Kidney (tissue), 14 donors: ENCODE data around the gene ABHD2. TPM values are rescaled to one million over a fixed set of nuclear protein-coding genes. Genes with fewer than 3 reads are reported as not detected.

ENCODE experiments used
- DNase-seq, 5 donors: peaks; one replicate each; pipeline ENCODE4 v3.0.0-alpha.2; 2013 to 2020
- FAIRE-seq: peaks from 2 replicates; lab custom pipeline; 2012; peaks lifted over from hg19 to GRCh38; lab: Jason Lieb, UNC
- H3K27ac ChIP-seq, 2 donors: one replicate each; pipeline ENCODE4 v1.7.0; 2013; ENCODE audit warnings: low read depth in 2 of 2, low read length in 2 of 2, inconsistent platforms in 1 of 2
- H3K27me3 ChIP-seq: one replicate; pipeline ENCODE4 v1.7.1; 2013; ENCODE audit warnings: low read length, inconsistent platforms; ENCODE audit not compliant: control insufficient read depth, insufficient read depth
- H3K36me3 ChIP-seq, 3 donors: one replicate each; pipeline versions ENCODE4 v1.7.0 to v1.7.1; 2013; ENCODE audit warnings: low read length in 3 of 3, control low read depth in 1 of 3, inconsistent platforms in 1 of 3; ENCODE audit not compliant: insufficient read depth in 3 of 3, control insufficient read depth in 2 of 3
- H3K4me1 ChIP-seq, 3 donors: one replicate each; pipeline versions ENCODE4 v1.7.0 to v1.7.1; 2013; ENCODE audit warnings: low read length in 3 of 3, inconsistent platforms in 1 of 3, low read depth in 1 of 3; ENCODE audit not compliant: control insufficient read depth in 2 of 3, insufficient read depth in 2 of 3
- H3K4me3 ChIP-seq, 3 donors: one replicate each; pipeline versions ENCODE4 v1.7.0 to v1.8.1; 2013; ENCODE audit warnings: low read length in 3 of 3, control low read depth in 1 of 3, inconsistent platforms in 1 of 3
- H3K9ac ChIP-seq, 3 donors: one replicate each; pipeline versions ENCODE4 v1.7.0 to v1.7.1; 2013; ENCODE audit warnings: low read length in 3 of 3, control low read depth in 1 of 3, inconsistent platforms in 1 of 3
- H3K9me3 ChIP-seq, 3 donors: one replicate each; pipeline versions ENCODE4 v1.7.0 to v1.7.1; 2013; ENCODE audit warnings: low read length in 3 of 3, control low read depth in 1 of 3, inconsistent platforms in 1 of 3; ENCODE audit not compliant: control insufficient read depth in 2 of 3, insufficient read depth in 1 of 3
- CTCF ChIP-seq: IDR thresholded peaks from 3 replicates; pipeline ENCODE4 v1.5.1; 2012; ENCODE audit warnings: mild to moderate bottlenecking, moderate library complexity, borderline replicate concordance; ENCODE audit not compliant: insufficient read depth; ENCODE audit errors: extremely low read depth
- intact Hi-C: fragments of 100-400 bp; cut with DNase I; formaldehyde crosslinking; loops from one replicate; pipeline ENCODE4 v1.11.1; 2022
- polyA plus RNA-seq: library from polyadenylated mRNA; stranded (reverse); fragments of 350-450 nt; fragmentation: Illumina TruSeq; extraction: RNeasy Lipid Tissue Mini Kit (QIAGEN cat#74804); gene quantifications from one replicate; pipeline ENCODE4 v1.2.3, GENCODE V29; 2014; ENCODE audit warnings: low read depth, low replicate concordance; ENCODE audit not compliant: insufficient read depth
- total RNA-seq: library from RNA; stranded (reverse); fragmentation: NEBNext Ultra II Directional; extraction: Animal tissue kit (Norgen Biotek cat#: 25700); gene quantifications from one replicate; pipeline ENCODE4 v1.2.1, GENCODE V29; 2021
- donor health status: control.
- donor health status: control.
- donor health status: control.
- donor health status: control.
- donor health status: control.
- donor health status: DM: yes; HTN: yes; CAD: no.
- donor health status: Normal renal cell carcinoma (clear cell type).

ABHD2 gene
- total and polyA plus RNA-seq, 2 donors from 2014 or later: 13.3 to 123 TPM

- peak in 4 of 5 donors; percentile 29 to 89 (median 68) for DNase-seq
- peaks cover 2 to 18% (median 17%) of the 10 kb centered on the region in 3 donors for H3K4me1 ChIP-seq
- intact Hi-C loops: no loop called here
Measured at GRCh38 chr15:89090791-89091626, 2.8 kb downstream of the ABHD2 start.

GRCh38 chr15:89091627-89092220 lies 3.5 kb downstream of the ABHD2 start:
- Histone ChIP-seq H3K4me1 (peaks cover 2 to 18% (median 17%) of the 10 kb centered on the region in 3 donors), H3K9ac (peak overlapping the region in 2 of 3 donors; percentile 41 to 45), H3K9me3 (no peaks in the 10 kb centered on the region), H3K27me3 (no peaks in the 10 kb centered on the region), H3K36me3 (no peaks in the 10 kb centered on the region), H3K4me3 (peak overlapping the region in 2 of 3 donors; percentile 25 to 42), H3K27ac (peak overlapping the region; percentile 53 to 85)
- FAIRE-seq (no peak), DNase-seq (no peak)
- TF ChIP-seq CTCF: no peak
- intact Hi-C loops: no loop called here

More at GRCh38 chr15:89090791-89091626, 2.8 kb downstream of the ABHD2 start:
- Histone ChIP-seq H3K36me3 (no peaks in the 10 kb centered on the region), H3K9ac (peak overlapping the region in 2 of 3 donors; percentile 41 to 45), H3K9me3 (no peaks in the 10 kb centered on the region), H3K27ac (peak overlapping the region; percentile 53 to 85), H3K27me3 (no peaks in the 10 kb centered on the region), H3K4me3 (peak overlapping the region in 2 of 3 donors; percentile 25 to 42)
- TF ChIP-seq CTCF: no peak
- FAIRE-seq: no peak

- no peak for FAIRE-seq
- no peaks in the 10 kb centered on the region for H3K27me3 ChIP-seq
- H3K9ac ChIP-seq: no peak overlapping the region
Measured at GRCh38 chr15:89093509-89093908, 5.3 kb downstream of the ABHD2 start.

More at GRCh38 chr15:89093509-89093908, 5.3 kb downstream of the ABHD2 start:
- Histone ChIP-seq H3K27ac (peak overlapping the region in 1 of 2 donors; percentile 26), H3K4me3 (no peak overlapping the region), H3K36me3 (no peaks in the 10 kb centered on the region), H3K4me1 (peaks cover 2 to 15% (median 11%) of the 10 kb centered on the region in 3 donors), H3K9me3 (no peaks in the 10 kb centered on the region)
- intact Hi-C loops: no loop called here
- no peak for DNase-seq
- TF ChIP-seq CTCF: no peak
